ENCODE data around the gene VMP1.
"Not testable (repeated sequence)": the region's sequence is repeated elsewhere in the genome, so short reads cannot be mapped to it uniquely, and the experiment has no call there.

DNA sequence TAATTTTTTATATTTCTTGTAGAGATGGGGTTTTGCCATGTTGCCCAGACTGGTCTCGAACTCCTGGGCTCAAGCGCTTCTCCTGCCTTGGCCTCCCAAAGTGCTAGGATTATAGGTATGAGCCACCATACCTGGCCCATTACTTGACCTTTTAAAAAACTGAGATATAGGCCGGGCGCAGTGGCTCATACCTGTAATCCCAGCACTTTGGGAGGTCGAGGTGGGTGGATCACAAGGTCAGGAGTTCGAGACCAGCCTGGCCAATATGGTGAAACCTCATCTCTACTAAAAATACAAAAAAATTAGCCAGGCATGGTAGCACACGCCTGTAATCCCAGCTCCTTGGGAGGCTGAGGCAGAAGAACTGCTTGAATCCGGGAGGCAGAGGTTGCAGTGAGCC, 166.0 kb downstream of the VMP1 start:
- TF ChIP-seq, protein P1, sequence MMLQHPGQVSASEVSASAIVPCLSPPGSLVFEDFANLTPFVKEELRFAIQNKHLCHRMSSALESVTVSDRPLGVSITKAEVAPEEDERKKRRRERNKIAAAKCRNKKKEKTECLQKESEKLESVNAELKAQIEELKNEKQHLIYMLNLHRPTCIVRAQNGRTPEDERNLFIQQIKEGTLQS (CRISPR knock-in tag; conservative IDR thresholded peaks at IDR 0.05): not testable (repeated sequence)
- not testable (repeated sequence) for TF ChIP-seq CBFB (CRISPR knock-in tag; IDR thresholded peaks at IDR 0.05; ENCODE audit: low read depth); SP1 (CRISPR knock-in tag; conservative IDR thresholded peaks at IDR 0.05); NR2C2 (CRISPR knock-in tag; IDR thresholded peaks at IDR 0.05)
- TF ChIP-seq, protein P2, sequence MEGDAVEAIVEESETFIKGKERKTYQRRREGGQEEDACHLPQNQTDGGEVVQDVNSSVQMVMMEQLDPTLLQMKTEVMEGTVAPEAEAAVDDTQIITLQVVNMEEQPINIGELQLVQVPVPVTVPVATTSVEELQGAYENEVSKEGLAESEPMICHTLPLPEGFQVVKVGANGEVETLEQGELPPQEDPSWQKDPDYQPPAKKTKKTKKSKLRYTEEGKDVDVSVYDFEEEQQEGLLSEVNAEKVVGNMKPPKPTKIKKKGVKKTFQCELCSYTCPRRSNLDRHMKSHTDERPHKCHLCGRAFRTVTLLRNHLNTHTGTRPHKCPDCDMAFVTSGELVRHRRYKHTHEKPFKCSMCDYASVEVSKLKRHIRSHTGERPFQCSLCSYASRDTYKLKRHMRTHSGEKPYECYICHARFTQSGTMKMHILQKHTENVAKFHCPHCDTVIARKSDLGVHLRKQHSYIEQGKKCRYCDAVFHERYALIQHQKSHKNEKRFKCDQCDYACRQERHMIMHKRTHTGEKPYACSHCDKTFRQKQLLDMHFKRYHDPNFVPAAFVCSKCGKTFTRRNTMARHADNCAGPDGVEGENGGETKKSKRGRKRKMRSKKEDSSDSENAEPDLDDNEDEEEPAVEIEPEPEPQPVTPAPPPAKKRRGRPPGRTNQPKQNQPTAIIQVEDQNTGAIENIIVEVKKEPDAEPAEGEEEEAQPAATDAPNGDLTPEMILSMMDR (IDR thresholded peaks at IDR 0.05): not testable (repeated sequence)
- TF ChIP-seq, protein P3, sequence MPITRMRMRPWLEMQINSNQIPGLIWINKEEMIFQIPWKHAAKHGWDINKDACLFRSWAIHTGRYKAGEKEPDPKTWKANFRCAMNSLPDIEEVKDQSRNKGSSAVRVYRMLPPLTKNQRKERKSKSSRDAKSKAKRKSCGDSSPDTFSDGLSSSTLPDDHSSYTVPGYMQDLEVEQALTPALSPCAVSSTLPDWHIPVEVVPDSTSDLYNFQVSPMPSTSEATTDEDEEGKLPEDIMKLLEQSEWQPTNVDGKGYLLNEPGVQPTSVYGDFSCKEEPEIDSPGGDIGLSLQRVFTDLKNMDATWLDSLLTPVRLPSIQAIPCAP (CRISPR knock-in tag; IDR thresholded peaks at IDR 0.05): not testable (repeated sequence)
- TF ChIP-seq, protein P4, sequence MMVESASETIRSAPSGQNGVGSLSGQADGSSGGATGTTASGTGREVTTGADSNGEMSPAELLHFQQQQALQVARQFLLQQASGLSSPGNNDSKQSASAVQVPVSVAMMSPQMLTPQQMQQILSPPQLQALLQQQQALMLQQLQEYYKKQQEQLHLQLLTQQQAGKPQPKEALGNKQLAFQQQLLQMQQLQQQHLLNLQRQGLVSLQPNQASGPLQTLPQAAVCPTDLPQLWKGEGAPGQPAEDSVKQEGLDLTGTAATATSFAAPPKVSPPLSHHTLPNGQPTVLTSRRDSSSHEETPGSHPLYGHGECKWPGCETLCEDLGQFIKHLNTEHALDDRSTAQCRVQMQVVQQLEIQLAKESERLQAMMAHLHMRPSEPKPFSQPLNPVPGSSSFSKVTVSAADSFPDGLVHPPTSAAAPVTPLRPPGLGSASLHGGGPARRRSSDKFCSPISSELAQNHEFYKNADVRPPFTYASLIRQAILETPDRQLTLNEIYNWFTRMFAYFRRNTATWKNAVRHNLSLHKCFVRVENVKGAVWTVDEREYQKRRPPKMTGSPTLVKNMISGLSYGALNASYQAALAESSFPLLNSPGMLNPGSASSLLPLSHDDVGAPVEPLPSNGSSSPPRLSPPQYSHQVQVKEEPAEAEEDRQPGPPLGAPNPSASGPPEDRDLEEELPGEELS (CRISPR knock-in tag; IDR thresholded peaks at IDR 0.05): not testable (repeated sequence)
- TF ChIP-seq, protein P5, sequence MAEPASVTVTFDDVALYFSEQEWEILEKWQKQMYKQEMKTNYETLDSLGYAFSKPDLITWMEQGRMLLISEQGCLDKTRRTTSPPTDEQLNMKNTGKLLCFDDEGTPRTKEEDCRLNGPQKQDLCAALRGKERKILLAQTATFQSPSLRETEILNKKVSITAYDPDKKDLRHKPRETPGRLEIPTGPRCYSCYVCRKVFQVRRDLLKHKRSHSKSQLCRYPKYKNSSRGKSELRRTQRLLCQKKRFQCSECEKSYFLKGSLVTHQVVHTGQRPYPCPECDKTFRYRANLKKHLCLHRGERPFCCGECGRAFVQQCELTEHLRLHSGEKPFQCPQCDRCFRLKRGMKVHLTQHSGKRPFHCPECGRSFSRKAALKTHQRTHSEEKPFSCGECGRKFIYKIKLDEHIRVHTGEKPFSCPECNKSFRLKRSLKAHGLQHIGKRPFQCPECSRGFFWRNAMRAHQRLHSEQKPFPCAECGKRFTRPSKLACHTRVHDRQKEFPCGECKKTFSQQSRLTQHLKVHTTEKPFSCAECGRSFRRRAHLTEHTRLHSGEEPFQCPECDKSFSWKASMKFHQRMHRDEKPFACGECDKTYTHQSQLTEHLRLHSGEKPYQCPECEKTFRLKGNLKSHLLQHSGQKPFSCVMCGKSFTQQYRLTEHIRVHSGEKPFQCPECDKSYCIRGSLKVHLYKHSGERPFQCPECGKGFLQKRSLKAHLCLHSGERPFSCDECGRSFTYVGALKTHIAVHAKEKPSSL (CRISPR knock-in tag; conservative IDR thresholded peaks at IDR 0.05): not testable (repeated sequence)
- TF ChIP-seq, protein P6, sequence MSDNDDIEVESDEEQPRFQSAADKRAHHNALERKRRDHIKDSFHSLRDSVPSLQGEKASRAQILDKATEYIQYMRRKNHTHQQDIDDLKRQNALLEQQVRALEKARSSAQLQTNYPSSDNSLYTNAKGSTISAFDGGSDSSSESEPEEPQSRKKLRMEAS (CRISPR knock-in tag; IDR thresholded peaks at IDR 0.05): not testable (repeated sequence)
- TF ChIP-seq, protein P7, sequence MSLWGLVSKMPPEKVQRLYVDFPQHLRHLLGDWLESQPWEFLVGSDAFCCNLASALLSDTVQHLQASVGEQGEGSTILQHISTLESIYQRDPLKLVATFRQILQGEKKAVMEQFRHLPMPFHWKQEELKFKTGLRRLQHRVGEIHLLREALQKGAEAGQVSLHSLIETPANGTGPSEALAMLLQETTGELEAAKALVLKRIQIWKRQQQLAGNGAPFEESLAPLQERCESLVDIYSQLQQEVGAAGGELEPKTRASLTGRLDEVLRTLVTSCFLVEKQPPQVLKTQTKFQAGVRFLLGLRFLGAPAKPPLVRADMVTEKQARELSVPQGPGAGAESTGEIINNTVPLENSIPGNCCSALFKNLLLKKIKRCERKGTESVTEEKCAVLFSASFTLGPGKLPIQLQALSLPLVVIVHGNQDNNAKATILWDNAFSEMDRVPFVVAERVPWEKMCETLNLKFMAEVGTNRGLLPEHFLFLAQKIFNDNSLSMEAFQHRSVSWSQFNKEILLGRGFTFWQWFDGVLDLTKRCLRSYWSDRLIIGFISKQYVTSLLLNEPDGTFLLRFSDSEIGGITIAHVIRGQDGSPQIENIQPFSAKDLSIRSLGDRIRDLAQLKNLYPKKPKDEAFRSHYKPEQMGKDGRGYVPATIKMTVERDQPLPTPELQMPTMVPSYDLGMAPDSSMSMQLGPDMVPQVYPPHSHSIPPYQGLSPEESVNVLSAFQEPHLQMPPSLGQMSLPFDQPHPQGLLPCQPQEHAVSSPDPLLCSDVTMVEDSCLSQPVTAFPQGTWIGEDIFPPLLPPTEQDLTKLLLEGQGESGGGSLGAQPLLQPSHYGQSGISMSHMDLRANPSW (CRISPR knock-in tag; conservative IDR thresholded peaks at IDR 0.05; ENCODE audit: low read depth): not testable (repeated sequence)
- TF ChIP-seq, protein P8, sequence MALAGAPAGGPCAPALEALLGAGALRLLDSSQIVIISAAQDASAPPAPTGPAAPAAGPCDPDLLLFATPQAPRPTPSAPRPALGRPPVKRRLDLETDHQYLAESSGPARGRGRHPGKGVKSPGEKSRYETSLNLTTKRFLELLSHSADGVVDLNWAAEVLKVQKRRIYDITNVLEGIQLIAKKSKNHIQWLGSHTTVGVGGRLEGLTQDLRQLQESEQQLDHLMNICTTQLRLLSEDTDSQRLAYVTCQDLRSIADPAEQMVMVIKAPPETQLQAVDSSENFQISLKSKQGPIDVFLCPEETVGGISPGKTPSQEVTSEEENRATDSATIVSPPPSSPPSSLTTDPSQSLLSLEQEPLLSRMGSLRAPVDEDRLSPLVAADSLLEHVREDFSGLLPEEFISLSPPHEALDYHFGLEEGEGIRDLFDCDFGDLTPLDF (CRISPR knock-in tag; IDR thresholded peaks at IDR 0.05): not testable (repeated sequence)
- TF ChIP-seq, protein P9, sequence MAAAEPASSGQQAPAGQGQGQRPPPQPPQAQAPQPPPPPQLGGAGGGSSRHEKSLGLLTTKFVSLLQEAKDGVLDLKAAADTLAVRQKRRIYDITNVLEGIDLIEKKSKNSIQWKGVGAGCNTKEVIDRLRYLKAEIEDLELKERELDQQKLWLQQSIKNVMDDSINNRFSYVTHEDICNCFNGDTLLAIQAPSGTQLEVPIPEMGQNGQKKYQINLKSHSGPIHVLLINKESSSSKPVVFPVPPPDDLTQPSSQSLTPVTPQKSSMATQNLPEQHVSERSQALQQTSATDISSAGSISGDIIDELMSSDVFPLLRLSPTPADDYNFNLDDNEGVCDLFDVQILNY (CRISPR knock-in tag; IDR thresholded peaks at IDR 0.05): not testable (repeated sequence)

Measured in WTC11 (cell line).